OCI-LY1 (cell line): Measurements from ENCODE around the gene PTCD3.

ENCODE experiments used
- CTCF ChIP-seq: fragments of 200-600 bp; sonication (generic), shearing (Covaris generic); IDR thresholded peaks from 2 replicates; pipeline ENCODE4 v1.5.1; 2017; ENCODE audit warnings: mild to moderate bottlenecking, antibody characterized with exemption, low read length, moderate library complexity, mixed read lengths
- EZH2 ChIP-seq: fragments of 200-600 bp; sonication (generic), shearing (Covaris generic); IDR thresholded peaks from 2 replicates; pipeline ENCODE4 v1.8.0; 2017; ENCODE audit warnings: borderline replicate concordance, mixed run types, mild to moderate bottlenecking, antibody characterized with exemption, low read length, moderate library complexity, mixed read lengths

GRCh38 chr2:86186431-86186830 is 80.4 kb downstream of the PTCD3 start:
- TF ChIP-seq CTCF (no peak), EZH2 (no peak)
